Fibroblast of lung (primary cell): ENCODE results near the gene TUT1.

Experiments used
- CTCF ChIP-seq, 2 donors: IDR thresholded peaks in 1 of 2; conservative IDR thresholded peaks in 1 of 2; 1 replicate in 1 of 2; 2 replicates in 1 of 2; pipeline ENCODE4 v1.5.1; 2011 to 2012; ENCODE audit warnings: low read length in 2 of 2, control low read depth in 1 of 2, inconsistent platforms in 1 of 2, low read depth in 1 of 2, mild to moderate bottlenecking in 1 of 2
- EZH2 ChIP-seq: IDR thresholded peaks from 2 replicates; pipeline ENCODE4 v1.5.1; 2012; ENCODE audit warnings: low read length, control low read depth, mild to moderate bottlenecking; ENCODE audit errors: missing control alignments

- TF ChIP-seq EZH2 (no peak), CTCF (conservative IDR thresholded peaks at IDR 0.05 in 1 of 2, IDR thresholded peaks at IDR 0.05 in 1 of 2; ENCODE audit: low read depth in 1 of 2, low read length in 2 of 2) (no peak)
Observed at GRCh38 chr11:62536301-62536957, 54.9 kb downstream of the TUT1 start.
